ENCODE data around the gene CFAP46. TPM values are rescaled to one million over a fixed set of nuclear protein-coding genes. Genes with fewer than 3 reads are reported as not detected.

CFAP46 gene
- total RNA-seq, 3 donors from 2014 or later, result 0.78 to 1.0 TPM; not detected in 1

DNA sequence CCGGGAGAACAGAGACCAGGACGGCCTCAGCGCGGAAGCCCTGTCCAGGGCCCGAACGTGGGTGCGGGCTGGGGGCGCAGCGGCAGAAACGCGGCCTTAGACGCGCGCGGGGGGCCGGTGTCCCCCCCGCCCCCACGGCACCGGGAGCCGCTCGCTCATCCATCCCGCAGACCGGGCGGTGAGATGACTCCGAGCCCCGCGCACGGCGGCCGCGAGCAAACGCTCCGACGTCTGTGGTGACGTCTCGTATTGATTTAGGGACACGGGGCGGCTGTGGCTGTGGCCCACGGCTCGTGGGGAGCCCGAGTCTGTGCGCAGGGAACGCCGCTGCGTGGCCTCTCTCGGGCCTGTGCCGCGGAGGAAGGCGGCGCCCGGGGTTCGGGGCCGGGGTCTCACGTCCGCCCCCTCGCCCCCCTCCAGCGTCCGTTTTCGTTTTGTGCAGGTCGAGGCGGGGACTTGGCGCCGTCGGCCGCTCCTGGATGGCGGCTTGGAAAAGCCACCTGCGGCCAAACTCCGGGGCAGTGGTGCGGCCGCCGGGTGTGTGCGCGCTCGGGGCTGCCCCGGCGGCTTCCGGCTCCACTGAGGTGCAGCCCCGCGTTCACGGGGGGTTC is 155.4 kb downstream of the CFAP46 start:
- peaks cover 22% of the 10 kb centered on the region for H3K4me1 ChIP-seq (ENCODE audit: low read depth)
- intact Hi-C loops (cut with DNase I, micrococcal nuclease), result no loop called here
- TF ChIP-seq, protein P1, sequence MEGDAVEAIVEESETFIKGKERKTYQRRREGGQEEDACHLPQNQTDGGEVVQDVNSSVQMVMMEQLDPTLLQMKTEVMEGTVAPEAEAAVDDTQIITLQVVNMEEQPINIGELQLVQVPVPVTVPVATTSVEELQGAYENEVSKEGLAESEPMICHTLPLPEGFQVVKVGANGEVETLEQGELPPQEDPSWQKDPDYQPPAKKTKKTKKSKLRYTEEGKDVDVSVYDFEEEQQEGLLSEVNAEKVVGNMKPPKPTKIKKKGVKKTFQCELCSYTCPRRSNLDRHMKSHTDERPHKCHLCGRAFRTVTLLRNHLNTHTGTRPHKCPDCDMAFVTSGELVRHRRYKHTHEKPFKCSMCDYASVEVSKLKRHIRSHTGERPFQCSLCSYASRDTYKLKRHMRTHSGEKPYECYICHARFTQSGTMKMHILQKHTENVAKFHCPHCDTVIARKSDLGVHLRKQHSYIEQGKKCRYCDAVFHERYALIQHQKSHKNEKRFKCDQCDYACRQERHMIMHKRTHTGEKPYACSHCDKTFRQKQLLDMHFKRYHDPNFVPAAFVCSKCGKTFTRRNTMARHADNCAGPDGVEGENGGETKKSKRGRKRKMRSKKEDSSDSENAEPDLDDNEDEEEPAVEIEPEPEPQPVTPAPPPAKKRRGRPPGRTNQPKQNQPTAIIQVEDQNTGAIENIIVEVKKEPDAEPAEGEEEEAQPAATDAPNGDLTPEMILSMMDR (IDR thresholded peaks at IDR 0.05), result no peak
- peak; percentile 33 for ATAC-seq
- H3K36me3 ChIP-seq (ENCODE audit: low read depth), result no peaks in the 10 kb centered on the region
- no peak for DNase-seq
- H3K9me3 ChIP-seq, result no peaks in the 10 kb centered on the region
- H3K4me3 ChIP-seq, result no peak overlapping the region

DNA sequence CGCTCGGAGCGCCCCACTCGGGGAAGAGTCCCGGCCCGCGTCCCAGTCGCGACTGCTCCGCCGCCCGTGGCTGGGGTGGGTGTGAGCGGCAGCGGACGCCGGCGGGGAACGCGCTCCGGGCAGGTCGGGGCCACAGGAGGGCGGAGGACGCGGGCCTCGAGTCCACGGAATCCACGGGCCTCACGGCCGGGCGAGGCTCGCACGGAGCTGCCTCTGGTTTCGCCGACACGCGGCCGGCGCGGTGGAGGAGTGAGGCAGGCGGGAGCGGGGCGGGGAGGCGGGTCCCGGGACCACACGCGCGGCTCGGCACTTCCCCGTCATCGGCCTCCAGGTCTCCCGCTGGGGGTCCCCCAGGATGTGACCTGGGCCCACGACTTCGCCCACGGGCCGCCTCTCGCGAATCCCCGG is 155.9 kb downstream of the CFAP46 start:
- no peak for DNase-seq
- Histone ChIP-seq H3K4me1 (ENCODE audit: low read depth) (peaks cover 22% of the 10 kb centered on the region), H3K9me3 (no peaks in the 10 kb centered on the region), H3K36me3 (ENCODE audit: low read depth) (no peaks in the 10 kb centered on the region), H3K4me3 (no peak overlapping the region)
- intact Hi-C loops (cut with DNase I, micrococcal nuclease), result no loop called here
- no peak for ATAC-seq
- TF ChIP-seq, protein P1 (IDR thresholded peaks at IDR 0.05), result no peak

- H3K4me1 ChIP-seq (ENCODE audit: low read depth), result peaks cover 22% of the 10 kb centered on the region
- no peak within 1 kb of the TSS for H3K4me3 ChIP-seq
- intact Hi-C loops (cut with DNase I, micrococcal nuclease), result no loop called here
- ATAC-seq (no peak), DNase-seq (no peak)
- TF ChIP-seq, protein P1 (IDR thresholded peaks at IDR 0.05), result no peak
- no peaks in the 10 kb centered on the region for H3K9me3 ChIP-seq
- no peaks in the 10 kb centered on the region for H3K36me3 ChIP-seq (ENCODE audit: low read depth)
Observed at GRCh38 chr10:132785723-132786475, 156.5 kb downstream of the CFAP46 start, which contains the start of gene NKX6-2. TSS of gene NKX6-2 (minus strand) at chr10:132786147. CDS start at chr10:132785948, 199 bp downstream.

DNA sequence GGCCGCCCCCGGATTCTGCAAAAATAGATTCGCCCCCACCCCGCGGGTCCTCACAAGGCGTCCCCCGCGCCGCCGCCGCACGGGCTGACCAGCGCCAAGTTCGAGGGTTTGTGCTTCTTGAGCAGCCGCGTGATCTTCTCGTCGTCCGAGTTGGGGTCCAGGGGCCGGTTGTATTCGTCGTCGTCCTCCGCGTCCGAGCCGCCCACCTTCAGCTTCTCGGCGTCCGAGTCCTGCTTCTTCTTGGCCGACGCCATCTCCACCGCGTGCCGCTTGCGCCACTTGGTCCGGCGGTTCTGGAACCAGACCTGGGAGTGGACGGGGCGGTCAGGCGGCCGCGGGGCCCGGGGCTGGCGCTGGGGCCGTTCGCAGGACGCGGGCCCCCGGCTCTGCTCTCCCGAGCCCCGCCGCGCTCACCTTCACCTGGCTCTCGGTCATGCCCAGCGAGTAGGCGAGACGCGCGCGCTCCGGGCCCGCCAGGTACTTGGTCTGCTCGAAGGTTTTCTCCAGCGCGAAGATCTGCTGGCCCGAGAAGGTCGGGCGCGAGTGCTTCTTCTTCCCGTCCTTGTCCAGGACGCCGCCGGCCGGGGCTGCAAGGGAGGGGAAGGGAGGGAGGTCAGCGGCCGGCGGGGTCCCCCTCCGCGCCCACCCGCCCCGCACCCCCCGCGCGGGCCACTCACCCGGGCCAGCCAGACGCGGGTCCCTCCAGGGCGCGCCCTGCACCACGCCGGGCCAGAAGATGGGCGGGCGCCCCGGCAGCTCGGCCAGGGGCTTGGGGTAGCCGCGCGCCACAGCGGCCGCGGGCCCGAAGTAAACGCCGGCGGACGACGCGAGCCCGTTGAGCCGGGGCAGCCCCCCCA is 157.3 kb downstream of the CFAP46 start:
- no peak for ATAC-seq
- TF ChIP-seq, protein P1 (IDR thresholded peaks at IDR 0.05), result no peak
- H3K36me3 ChIP-seq (ENCODE audit: low read depth), result no peaks in the 10 kb centered on the region
- H3K9me3 ChIP-seq, result no peaks in the 10 kb centered on the region
- H3K4me1 ChIP-seq (ENCODE audit: low read depth), result peaks cover 22% of the 10 kb centered on the region
- no peak for DNase-seq
- intact Hi-C loops (cut with DNase I, micrococcal nuclease), result no loop called here
- H3K4me3 ChIP-seq, result no peak overlapping the region

DNA sequence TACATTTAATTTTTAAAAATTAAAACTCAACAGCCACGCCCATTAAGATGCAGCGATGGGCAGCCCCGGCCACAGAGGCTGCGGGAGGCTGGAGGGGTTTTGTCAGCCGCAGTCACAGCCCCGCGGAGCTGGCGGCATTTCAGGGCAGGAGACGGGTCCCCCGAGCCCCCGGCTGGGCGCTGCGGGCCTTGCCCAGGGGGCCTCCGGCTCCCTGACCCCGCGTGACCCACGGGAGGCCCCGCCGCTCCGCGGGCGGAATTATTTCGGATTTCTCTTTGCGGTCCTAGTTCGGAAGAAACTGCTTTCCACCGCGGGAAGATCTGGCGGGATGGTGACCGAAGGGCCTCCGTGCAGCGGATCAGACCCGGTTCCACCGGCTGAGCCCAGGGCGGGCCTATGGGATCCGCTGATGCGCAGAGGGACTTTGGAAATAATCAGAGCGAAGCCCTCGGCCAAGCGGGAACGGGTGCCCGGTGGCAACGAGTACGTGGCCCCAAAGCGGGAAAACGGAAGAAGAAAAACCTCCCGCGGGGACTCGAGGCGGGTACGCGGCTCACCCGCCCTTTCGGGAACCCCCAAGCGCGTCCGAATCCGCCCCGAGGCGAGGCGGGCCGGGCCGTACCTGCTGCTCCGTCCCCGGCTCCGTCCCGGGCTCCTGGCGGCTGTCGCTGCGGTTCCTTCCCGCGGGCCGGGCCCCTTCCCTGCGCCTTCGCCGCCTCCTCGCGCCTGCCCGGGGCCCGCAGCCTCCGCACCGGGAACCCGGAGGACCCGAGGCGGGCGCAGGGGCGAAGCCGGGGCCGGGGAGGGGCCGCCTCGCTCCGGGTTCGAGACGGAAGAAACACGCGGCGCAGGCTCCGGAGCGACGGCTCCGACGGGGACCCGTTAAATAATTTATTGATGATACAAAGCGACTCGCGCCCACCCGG is 158.2 kb downstream of the CFAP46 start:
- intact Hi-C loops (cut with DNase I, micrococcal nuclease), result no loop called here
- TF ChIP-seq, protein P1 (IDR thresholded peaks at IDR 0.05), result no peak
- Histone ChIP-seq H3K9me3 (no peaks in the 10 kb centered on the region), H3K4me1 (ENCODE audit: low read depth) (peaks cover 22% of the 10 kb centered on the region), H3K4me3 (no peak overlapping the region), H3K36me3 (ENCODE audit: low read depth) (no peaks in the 10 kb centered on the region)
- DNase-seq, result no peak
- no peak for ATAC-seq

Data from mucosa of descending colon (tissue), 3 donors.